ENCODE measurements around the gene CHRNB2. TPM values are rescaled to one million over a fixed set of nuclear protein-coding genes. Genes with fewer than 3 reads are reported as not detected.

CHRNB2 gene
- total RNA-seq, 1 experiment from 2014 or later = 3.2 TPM

DNA sequence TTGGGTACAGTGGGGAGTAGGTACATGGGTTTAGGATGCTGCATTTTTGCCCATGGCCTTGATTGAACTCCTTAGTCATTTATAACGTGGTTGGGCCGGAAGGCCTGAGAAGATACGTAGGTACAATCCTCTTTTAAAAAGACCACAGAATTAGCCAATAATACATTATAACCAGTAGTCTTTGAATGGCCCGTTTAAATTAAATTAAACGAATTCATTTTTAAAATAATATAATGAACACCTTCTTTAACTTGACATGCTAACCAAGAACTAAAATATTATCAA lies 60.5 kb downstream of the CHRNB2 start:
- H3K9me3 ChIP-seq (ENCODE audit: low read depth, low read length, poor library complexity, severe bottlenecking) = peaks cover 6% of the 10 kb centered on the region
- POLR2A ChIA-PET (ENCODE audit: low non-redundant PET) = interaction anchor here (0.6 kb wide), 1 partner anchor 20 kb away, joined by 3 read pairs; the partner anchor contains the start of gene ADAR
- H3K4me1 ChIP-seq (ENCODE audit: insufficient read depth, low read length, poor library complexity, severe bottlenecking) = peaks cover 5% of the 10 kb centered on the region
- TF ChIP-seq EZH2 (IDR thresholded peaks at IDR 0.05; ENCODE audit: borderline replicate concordance, low read depth, low read length, poor library complexity, severe bottlenecking) = no peak
- TF ChIP-seq, protein P1, sequence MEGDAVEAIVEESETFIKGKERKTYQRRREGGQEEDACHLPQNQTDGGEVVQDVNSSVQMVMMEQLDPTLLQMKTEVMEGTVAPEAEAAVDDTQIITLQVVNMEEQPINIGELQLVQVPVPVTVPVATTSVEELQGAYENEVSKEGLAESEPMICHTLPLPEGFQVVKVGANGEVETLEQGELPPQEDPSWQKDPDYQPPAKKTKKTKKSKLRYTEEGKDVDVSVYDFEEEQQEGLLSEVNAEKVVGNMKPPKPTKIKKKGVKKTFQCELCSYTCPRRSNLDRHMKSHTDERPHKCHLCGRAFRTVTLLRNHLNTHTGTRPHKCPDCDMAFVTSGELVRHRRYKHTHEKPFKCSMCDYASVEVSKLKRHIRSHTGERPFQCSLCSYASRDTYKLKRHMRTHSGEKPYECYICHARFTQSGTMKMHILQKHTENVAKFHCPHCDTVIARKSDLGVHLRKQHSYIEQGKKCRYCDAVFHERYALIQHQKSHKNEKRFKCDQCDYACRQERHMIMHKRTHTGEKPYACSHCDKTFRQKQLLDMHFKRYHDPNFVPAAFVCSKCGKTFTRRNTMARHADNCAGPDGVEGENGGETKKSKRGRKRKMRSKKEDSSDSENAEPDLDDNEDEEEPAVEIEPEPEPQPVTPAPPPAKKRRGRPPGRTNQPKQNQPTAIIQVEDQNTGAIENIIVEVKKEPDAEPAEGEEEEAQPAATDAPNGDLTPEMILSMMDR (conservative IDR thresholded peaks at IDR 0.05; ENCODE audit: low read depth, low read length) = no peak
- TSS peak; percentile 99 for BruUV-seq (replicated peaks)
- DNase-seq (ENCODE audit: low spot score) = no peak
- H3K4me3 ChIP-seq (ENCODE audit: low read depth, low read length, poor library complexity, severe bottlenecking) = peak overlapping the region; percentile 99
- H3K27ac ChIP-seq (ENCODE audit: low read depth, low read length, poor library complexity, severe bottlenecking) = peak overlapping the region; percentile 89
- H3K36me3 ChIP-seq (ENCODE audit: insufficient read depth, low read length, poor library complexity, severe bottlenecking) = peaks cover 8% of the 10 kb centered on the region
- CTCF ChIA-PET = no interaction called here
- intact Hi-C loops (cut with micrococcal nuclease; ENCODE audit: unreplicated experiment) = no loop called here
- H3K27me3 ChIP-seq (replicated peaks; ENCODE audit: insufficient read depth, low read depth, low read length, poor library complexity) = peaks cover 18% of the 10 kb centered on the region

DNA sequence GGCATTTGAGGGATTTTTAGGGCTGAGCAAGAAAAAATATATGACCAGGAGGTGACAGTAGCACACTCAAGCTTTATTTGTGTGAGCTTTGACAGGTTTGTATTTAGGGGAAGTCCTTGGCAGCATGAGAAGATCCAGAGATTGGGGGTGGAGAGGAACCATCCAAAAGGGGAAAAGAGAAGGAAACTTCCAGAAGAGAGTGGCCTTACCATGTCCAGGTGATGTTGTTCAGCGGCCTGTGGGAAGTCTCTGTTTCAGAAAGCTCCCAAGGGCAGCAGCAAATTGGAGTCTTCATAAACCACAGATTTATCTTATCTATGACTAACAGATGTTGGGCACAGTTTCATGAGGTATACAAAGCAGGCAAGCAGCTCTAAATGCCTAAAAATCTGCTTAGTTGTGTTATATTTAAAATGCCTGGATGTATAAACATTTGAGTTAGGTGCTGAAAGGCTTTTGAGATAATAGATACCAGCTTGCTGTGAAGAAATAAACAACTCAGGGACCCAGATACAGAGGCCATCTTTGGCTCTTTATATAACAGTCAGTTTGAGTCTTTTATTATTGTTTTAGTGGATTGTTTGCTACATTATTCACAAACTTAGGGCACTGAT lies 61.6 kb downstream of the CHRNB2 start:
- H3K4me1 ChIP-seq (ENCODE audit: insufficient read depth, low read length, poor library complexity, severe bottlenecking) = peaks cover 5% of the 10 kb centered on the region
- DNase-seq (ENCODE audit: low spot score) = no peak
- no peak overlapping the region for H3K4me3 ChIP-seq (ENCODE audit: low read depth, low read length, poor library complexity, severe bottlenecking)
- H3K36me3 ChIP-seq (ENCODE audit: insufficient read depth, low read length, poor library complexity, severe bottlenecking) = peaks cover 5% of the 10 kb centered on the region
- CTCF ChIA-PET = no interaction called here
- H3K27ac ChIP-seq (ENCODE audit: low read depth, low read length, poor library complexity, severe bottlenecking) = no peak overlapping the region
- no TSS peak for BruUV-seq (replicated peaks)
- POLR2A ChIA-PET (ENCODE audit: low non-redundant PET) = no interaction called here
- intact Hi-C loops (cut with micrococcal nuclease; ENCODE audit: unreplicated experiment) = no loop called here
- TF ChIP-seq EZH2 (IDR thresholded peaks at IDR 0.05; ENCODE audit: borderline replicate concordance, low read depth, low read length, poor library complexity, severe bottlenecking) = no peak
- TF ChIP-seq, protein P1 (conservative IDR thresholded peaks at IDR 0.05; ENCODE audit: low read depth, low read length) = no peak
- H3K9me3 ChIP-seq (ENCODE audit: low read depth, low read length, poor library complexity, severe bottlenecking) = peaks cover 6% of the 10 kb centered on the region
- peaks cover 21% of the 10 kb centered on the region for H3K27me3 ChIP-seq (replicated peaks; ENCODE audit: insufficient read depth, low read depth, low read length, poor library complexity)

Other genes with a start within 250 kb of the CHRNB2 start
- not detected in 2 replicates for gene AQP10, start 246.7 kb upstream of the CHRNB2 start, total RNA-seq (2021)
- gene ATP8B2, start 242.3 kb upstream of the CHRNB2 start, total RNA-seq (2021) = 29.1 and 32.4 TPM in 2 replicates
- gene IL6R, start 162.4 kb upstream of the CHRNB2 start, total RNA-seq (2021) = 1.6 and 1.9 TPM in 2 replicates
- gene TDRD10, start 65.6 kb upstream of the CHRNB2 start, total RNA-seq (2021) = not detected in 2 replicates
- 0.04 TPM in 1 of 2 replicates, not detected in the other for gene SHE, start 65.4 kb upstream of the CHRNB2 start, total RNA-seq (2021)
- gene UBE2Q1, start 9.1 kb upstream of the CHRNB2 start, total RNA-seq (2021) = 84.5 and 104 TPM in 2 replicates
- gene ADAR, start 40.4 kb downstream of the CHRNB2 start, total RNA-seq (2021) = 165 and 171 TPM in 2 replicates

Measured in A673 (cell line).